Measurements from ENCODE around the gene MYO5A.

GRCh38 chr15:52440414-52440813 lies 88.3 kb downstream of the MYO5A start:
- no peak for TF ChIP-seq CTCF (conservative IDR thresholded peaks at IDR 0.05; ENCODE audit: low read length)
- no peak for TF ChIP-seq EZH2phosphoT487 (IDR thresholded peaks at IDR 0.05; ENCODE audit: borderline replicate concordance, low read depth, low read length)
